Measurements from ENCODE around the gene UNG.

- TF ChIP-seq CTCF (IDR thresholded peaks at IDR 0.05) (no peak), POLR2AphosphoS5 (IDR thresholded peaks at IDR 0.05) (no peak), POLR2A (IDR thresholded peaks at IDR 0.05) (no peak)
Observed at GRCh38 chr12:109124878-109125648, 27.7 kb downstream of the UNG start.

Measured in breast epithelium (tissue), 3 donors.